Type B pancreatic cell (in vitro differentiated cells): ENCODE measurements around the gene AADAT. TPM values are rescaled to one million over a fixed set of nuclear protein-coding genes. Genes with fewer than 3 reads are reported as not detected.
"Not testable (repeated sequence)": the region's sequence is repeated elsewhere in the genome, so short reads cannot be mapped to it uniquely, and the experiment has no call there.

Experiments
- DNase-seq: peaks from one replicate; pipeline ENCODE4 v3.0.0; 2021; ENCODE audit warnings: mixed read lengths; ENCODE audit not compliant: unreplicated experiment; ENCODE audit errors: extremely low spot score
- H3K27ac Mint-ChIP-seq: 2 replicates; pipeline ENCODE4 v1.8.0; 2021; ENCODE audit warnings: mild to moderate bottlenecking, mixed read lengths
- H3K27me3 Mint-ChIP-seq: 2 replicates; pipeline ENCODE4 v1.8.0; 2021; ENCODE audit warnings: mixed read lengths
- H3K36me3 Mint-ChIP-seq: 2 replicates; pipeline ENCODE4 v1.8.0; 2021; ENCODE audit warnings: mixed read lengths
- H3K4me1 Mint-ChIP-seq: one replicate; pipeline ENCODE4 v1.8.0; 2021; ENCODE audit warnings: mixed read lengths; ENCODE audit not compliant: unreplicated experiment
- H3K4me3 Mint-ChIP-seq: 2 replicates; pipeline ENCODE4 v1.8.0; 2021; ENCODE audit warnings: mild to moderate bottlenecking, mixed read lengths
- H3K9me3 Mint-ChIP-seq: 2 replicates; pipeline ENCODE4 v1.8.0; 2021; ENCODE audit warnings: mixed read lengths
- total RNA-seq: library from RNA; stranded (reverse); gene quantifications from 2 replicates; pipeline ENCODE4 v1.2.1, GENCODE V29; 2021; ENCODE audit warnings: low replicate concordance
- TF ChIP-seq, protein P1 (sequence below): fragments of 200-600 bp; sonication (generic); conservative IDR thresholded peaks from 2 replicates; pipeline ENCODE4 v1.5.0; 2021; ENCODE audit warnings: antibody characterized with exemption, mild to moderate bottlenecking

AADAT gene
- total RNA-seq, 1 donor from 2014 or later, result 27.1 TPM

DNA sequence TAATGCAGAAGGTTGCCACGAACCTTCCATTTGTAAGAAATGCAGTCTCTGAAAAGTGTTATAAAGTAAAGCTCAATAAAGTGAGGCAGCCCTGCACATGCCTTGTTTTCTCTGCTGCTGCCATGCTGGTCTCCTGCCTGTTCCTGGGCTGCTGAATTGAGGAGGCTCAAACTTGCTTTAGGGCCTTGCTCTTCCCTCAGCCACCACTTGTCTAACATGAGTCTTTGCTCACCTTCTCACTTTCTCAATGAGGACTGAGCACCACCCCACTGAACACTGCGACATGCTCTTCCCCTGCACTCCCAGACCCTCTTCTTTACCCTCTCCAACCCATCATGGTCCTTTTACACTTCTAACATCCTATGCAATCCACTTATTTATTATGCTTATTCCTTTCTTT lies 38.4 kb downstream of the AADAT start:
- Mint-ChIP-seq H3K4me3 (no peak overlapping the region), H3K27ac (no peak overlapping the region), H3K36me3 (no peaks in the 10 kb centered on the region), H3K4me1 (no peaks in the 10 kb centered on the region), H3K27me3 (no peaks in the 10 kb centered on the region), H3K9me3 (no peaks in the 10 kb centered on the region)
- DNase-seq, result no peak
- TF ChIP-seq, protein P1, sequence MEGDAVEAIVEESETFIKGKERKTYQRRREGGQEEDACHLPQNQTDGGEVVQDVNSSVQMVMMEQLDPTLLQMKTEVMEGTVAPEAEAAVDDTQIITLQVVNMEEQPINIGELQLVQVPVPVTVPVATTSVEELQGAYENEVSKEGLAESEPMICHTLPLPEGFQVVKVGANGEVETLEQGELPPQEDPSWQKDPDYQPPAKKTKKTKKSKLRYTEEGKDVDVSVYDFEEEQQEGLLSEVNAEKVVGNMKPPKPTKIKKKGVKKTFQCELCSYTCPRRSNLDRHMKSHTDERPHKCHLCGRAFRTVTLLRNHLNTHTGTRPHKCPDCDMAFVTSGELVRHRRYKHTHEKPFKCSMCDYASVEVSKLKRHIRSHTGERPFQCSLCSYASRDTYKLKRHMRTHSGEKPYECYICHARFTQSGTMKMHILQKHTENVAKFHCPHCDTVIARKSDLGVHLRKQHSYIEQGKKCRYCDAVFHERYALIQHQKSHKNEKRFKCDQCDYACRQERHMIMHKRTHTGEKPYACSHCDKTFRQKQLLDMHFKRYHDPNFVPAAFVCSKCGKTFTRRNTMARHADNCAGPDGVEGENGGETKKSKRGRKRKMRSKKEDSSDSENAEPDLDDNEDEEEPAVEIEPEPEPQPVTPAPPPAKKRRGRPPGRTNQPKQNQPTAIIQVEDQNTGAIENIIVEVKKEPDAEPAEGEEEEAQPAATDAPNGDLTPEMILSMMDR, result no peak

GRCh38 chr4:170049766-170050165 lies 40.0 kb downstream of the AADAT start:
- H3K4me3 Mint-ChIP-seq, result no peak overlapping the region
- H3K9me3 Mint-ChIP-seq, result no peaks in the 10 kb centered on the region
- no peak for DNase-seq

GRCh38 chr4:170047771-170048354 lies 41.9 kb downstream of the AADAT start:
- TF ChIP-seq, protein P1, result peak; percentile 90
- no peaks in the 10 kb centered on the region for H3K27me3 Mint-ChIP-seq
- no peak for DNase-seq

More at GRCh38 chr4:170049766-170050165, 40.0 kb downstream of the AADAT start:
- Mint-ChIP-seq H3K27ac (no peak overlapping the region), H3K4me1 (no peaks in the 10 kb centered on the region), H3K27me3 (no peaks in the 10 kb centered on the region), H3K36me3 (no peaks in the 10 kb centered on the region)
- TF ChIP-seq, protein P1, result no peak

DNA sequence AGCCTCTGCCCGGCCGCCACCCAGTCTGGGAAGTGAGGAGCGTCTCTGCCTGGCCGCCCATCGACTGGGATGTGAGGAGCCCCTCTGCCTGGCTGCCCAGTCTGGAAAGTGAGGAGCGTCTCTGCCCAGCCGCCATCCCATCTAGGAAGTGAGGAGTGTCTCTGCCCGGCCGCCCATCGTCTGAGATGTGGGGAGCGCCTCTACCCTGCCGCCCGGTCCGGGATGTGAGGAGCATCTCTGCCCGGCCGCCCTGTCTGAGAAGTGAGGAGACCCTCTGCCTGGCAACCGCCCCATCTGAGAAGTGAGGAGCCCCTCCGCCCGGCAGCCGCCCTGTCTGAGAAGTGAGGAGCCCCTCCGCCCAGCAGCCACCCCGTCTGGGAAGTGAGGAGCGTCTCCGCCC lies 43.6 kb downstream of the AADAT start:
- not testable (repeated sequence) for H3K27me3 Mint-ChIP-seq, H3K4me1 Mint-ChIP-seq, H3K36me3 Mint-ChIP-seq, H3K9me3 Mint-ChIP-seq, H3K27ac Mint-ChIP-seq, H3K4me3 Mint-ChIP-seq, DNase-seq

More at GRCh38 chr4:170047771-170048354, 41.9 kb downstream of the AADAT start:
- no peaks in the 10 kb centered on the region for H3K36me3 Mint-ChIP-seq
- H3K27ac Mint-ChIP-seq, result no peak overlapping the region
- H3K4me3 Mint-ChIP-seq, result no peak overlapping the region
- no peaks in the 10 kb centered on the region for H3K9me3 Mint-ChIP-seq
- H3K4me1 Mint-ChIP-seq, result no peaks in the 10 kb centered on the region

- no peak overlapping the region for H3K4me3 Mint-ChIP-seq
- DNase-seq, result no peak
- no peaks in the 10 kb centered on the region for H3K4me1 Mint-ChIP-seq
- H3K36me3 Mint-ChIP-seq, result no peaks in the 10 kb centered on the region
- TF ChIP-seq, protein P1, result no peak
- no peak overlapping the region for H3K27ac Mint-ChIP-seq
- H3K27me3 Mint-ChIP-seq, result no peaks in the 10 kb centered on the region
- no peaks in the 10 kb centered on the region for H3K9me3 Mint-ChIP-seq
Measured at GRCh38 chr4:170040031-170040680, 49.6 kb downstream of the AADAT start.

DNA sequence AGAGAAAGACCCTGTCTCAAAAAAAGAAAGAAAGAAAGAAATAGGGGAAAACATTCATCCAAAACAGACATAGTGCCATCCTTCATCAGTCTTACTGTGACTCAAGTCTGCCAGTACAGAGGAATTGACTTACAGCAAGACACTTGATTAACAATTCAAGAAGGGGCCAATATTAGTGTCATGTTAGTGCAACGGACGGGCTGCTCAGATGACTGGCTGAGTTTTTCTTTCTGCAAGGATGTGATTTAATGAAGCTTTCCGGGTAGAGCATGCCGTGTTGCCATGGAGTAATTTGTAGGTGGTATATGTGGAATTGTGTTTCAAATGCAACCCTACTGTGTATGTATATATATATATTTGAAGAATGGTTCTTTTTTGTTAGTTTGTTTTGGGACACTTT lies 51.0 kb downstream of the AADAT start:
- no peak overlapping the region for H3K27ac Mint-ChIP-seq
- TF ChIP-seq, protein P1, result no peak
- H3K4me1 Mint-ChIP-seq, result no peaks in the 10 kb centered on the region

More for the DNA sequence above, 51.0 kb downstream of the AADAT start:
- no peaks in the 10 kb centered on the region for H3K9me3 Mint-ChIP-seq
- no peaks in the 10 kb centered on the region for H3K36me3 Mint-ChIP-seq
- no peak overlapping the region for H3K4me3 Mint-ChIP-seq
- DNase-seq, result no peak
- peaks cover 3% of the 10 kb centered on the region for H3K27me3 Mint-ChIP-seq
